Iris pigment epithelial cell (primary cell): Measurements from ENCODE around the gene RRP1B.

ENCODE experiments used
- DNase-seq: peaks from one replicate; pipeline ENCODE4 v3.0.0-alpha.2; 2011; ENCODE audit warnings: low read depth

Gene RRP1B

DNA sequence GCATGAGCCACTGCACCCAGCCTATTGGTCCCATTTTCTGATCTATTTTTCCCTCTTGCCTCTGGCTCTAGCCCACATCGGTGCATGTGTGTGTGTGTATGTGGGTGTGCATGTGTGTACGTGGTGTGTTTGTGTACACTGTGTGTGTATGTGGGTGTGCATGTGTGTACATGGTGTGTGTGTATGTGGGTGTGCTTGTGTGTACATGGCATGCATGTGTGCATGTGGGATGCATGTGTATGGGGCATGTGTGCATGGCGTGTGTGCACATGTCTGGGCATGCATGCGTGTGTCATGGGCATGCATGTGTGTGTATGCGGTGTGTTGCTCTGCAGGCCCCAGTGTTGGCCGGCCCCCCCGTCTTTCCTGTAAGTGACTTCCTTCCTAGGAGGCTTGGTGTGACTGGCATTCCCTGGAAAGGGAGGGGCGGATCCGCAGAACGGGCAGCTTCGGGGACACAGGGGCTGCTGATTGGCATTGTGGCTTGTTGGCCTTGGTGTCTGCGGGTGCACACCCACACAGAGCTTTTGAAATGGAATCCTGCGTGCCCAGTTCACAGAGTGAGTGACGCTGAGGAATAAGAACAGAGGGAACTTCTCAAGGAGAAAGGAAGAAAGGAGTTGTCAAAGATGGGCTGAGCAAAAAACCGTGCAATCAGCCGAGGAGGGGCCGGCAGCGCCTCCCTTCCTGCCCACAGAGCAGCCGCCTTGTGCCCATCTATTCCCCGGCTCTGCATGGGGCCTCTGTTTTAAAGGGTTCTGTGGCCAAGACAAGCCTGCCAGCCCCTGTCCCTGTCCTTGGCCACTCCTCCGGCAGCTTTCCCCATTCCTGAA lies 67.5 kb downstream of the RRP1B start:
- DNase-seq: no peak

DNA sequence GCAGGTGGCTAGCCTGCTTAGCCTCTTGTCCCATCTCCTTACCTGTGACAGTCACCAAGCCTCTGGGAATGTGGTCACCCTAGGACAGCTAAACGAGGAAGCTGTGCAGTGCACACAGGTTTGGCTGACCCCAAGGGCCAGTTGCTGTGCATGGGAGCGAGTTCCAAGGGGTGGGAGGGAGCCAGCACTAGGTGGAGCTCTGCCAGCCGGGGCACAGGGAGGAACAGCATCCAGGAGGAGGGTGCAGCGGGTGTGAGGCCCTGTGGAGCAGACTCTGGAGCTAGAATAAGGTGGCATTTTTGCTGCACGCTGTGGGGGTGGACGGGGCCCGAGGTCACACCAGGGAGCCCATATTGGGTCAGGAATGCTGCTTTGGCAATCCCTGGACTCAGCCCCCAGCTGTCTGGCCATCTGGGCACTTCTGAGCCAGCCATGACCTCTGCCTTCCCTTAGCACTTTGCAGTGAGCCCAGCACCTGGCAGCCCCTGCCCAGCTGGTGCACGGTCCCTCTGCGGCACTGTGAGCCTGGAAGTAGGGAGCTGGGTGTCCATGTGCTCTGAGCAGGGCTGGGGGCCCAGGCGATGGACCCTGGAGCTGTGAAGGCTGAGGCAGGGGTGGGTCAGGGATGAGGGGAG lies 68.3 kb downstream of the RRP1B start:
- DNase-seq: no peak

DNA sequence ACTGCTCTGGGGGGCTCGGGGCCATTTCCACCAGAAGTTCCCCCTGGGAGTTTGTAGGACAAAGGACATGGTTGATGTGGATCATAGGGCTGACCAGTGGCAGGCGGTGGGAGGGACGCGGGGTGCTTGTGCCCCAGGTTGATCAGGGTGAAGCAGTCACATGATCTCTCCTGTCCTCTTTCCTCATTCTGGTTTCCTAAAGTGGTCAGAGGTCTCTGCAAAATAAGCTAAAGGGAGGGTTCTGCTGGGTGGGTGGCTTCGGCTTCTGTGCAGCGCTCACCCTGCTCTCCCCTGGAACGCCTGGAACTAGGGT lies 68.8 kb downstream of the RRP1B start:
- DNase-seq: no peak

DNA sequence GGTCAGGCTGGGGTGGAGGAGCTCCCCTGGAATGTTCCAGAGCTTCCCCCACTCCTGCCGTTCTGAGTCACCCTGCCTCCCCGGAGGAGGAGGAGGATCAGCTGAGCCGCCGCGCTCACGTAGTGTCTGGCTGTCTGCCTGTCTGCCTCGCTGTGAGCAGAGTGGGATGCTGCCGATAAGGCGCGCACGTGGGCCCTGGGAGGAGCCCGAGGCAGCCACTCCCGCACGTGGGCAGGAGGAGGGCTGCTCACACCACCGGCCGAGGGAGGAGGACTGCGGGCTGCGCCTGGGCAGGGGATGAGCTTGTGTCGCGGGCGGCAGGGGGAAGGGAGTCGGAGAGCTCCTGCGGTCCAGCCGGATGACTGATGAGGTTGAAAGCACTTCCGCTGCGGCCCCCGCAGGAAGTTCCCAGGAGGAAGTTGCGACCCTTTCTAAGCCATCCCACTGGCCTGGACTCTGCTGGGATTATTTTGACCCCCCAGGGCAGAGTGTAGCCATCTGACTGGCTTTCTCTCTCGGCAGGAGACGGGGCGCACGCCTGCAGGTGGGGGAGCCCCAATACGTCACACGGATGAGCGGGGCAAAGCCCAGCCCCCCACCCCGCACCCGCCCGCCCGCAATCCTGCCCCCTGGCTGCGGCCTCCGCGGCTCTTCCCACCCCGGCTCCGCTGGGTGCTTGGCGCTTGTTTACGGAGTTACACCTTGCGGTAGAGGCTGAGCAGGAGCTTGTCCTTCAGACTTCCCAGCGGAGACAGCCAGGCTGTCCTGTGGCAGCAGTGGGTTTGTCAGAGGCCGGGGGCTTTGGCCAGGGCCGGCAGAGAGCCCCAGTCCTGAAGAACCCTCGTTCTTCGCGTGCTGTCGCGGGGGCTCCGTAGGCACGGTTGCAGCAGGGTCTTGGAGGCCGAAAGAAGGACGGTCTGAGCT lies 69.4 kb downstream of the RRP1B start:
- DNase-seq: peak; percentile 100

DNA sequence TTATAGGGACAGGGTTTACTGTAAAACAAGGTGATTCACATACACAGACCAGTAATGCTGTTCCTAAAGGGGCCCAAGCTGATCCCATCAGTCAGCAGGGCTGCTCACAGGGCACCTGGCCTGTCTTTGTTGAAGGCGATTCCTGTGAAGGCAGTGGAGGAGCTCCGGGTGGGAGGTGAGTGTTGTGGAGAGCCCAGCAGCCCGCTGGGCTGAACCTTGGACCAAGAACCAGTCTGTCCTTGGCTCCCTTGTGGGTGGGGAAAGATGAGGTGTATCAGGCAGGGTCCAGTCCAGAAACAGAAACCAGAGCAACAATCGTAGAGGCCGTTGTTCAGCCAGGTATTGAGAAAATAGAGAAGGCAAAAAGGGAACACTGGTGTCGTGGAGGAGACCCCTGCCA lies 72.1 kb downstream of the RRP1B start:
- DNase-seq: no peak

DNA sequence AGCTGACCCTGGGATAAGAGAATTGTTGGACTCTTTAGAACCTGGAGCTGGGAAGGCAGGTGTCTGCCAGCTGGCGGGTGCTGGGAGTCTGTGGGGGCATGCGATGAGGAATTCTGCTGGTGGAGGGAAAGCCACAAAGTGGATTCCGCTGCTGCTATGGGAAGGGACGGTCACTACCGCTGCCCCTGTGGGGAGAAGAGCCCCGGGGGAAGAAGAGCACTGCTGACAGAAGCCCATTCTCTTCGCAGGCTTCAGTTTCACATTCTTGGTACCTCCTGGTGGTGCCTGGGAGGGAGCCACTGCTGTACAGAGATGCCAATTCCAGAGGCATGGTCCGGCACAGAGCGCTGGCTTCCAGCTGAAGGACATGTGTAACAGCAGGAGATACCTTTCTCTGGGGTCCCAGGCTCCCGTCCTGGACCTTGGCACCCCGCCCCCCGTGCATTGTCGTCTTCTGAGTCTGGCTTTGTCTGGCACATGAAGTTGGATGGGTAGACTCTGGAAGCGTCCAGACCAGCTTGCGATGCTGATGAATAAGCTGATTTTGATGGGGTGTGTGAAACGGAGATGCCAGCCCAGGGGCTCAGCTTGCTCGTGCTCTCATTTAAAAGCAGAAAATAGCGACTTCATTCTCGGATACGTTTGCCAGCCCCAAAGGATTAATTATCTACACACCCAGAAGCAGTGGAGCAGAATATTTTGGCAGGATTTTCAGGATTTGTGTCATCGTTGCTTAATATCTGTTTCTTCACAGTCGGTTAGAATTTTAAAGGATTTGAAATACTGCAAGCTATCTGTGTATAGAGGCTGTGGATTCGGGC lies 72.7 kb downstream of the RRP1B start:
- no peak for DNase-seq

DNA sequence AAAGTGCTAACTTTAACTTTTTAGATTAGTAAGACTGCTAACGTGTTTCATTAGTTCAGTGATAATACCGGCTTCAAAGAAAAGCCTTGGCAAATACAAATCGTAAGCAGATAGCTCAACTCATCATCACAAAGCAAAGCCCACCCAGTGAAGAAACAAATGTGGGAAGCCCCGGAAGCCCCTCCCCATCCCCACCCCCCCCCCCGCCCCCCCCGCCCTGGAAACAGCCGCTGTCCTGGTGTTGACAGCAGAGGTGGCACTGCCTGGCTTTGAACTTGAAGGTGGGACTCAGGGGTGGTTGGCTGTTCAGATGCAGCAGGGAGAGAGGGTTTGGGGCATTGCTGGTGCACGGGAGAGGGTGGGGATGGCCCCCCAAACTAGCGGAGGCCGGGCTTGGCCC lies 73.7 kb downstream of the RRP1B start:
- no peak for DNase-seq

DNA sequence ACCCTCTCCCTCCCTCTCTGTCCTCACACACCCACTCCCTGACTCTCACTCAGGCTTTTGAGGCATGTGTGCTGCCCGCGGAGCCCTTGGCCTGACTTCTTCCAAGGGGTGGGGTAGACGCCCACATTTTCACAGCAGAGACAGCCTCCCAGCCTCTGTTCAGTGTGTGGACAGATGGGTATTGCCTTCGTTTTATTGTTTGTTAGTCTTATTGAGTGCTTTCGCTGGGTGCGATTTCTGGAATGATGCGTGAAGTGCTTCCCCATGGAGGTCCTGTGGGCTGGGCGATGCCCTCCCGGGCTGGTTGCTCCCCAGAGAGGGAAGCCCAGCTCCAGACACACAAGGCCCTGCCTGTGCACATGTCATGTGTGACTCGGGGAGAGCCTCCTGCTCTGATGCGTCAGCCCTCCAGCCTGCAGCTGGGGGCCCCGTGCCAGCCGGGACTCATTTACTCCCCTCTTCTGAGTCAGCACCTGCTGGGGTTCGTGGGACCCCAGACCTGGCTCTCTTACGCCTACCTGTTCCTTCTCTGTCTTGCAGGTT lies 74.2 kb downstream of the RRP1B start:
- peak; percentile 63 for DNase-seq

DNA sequence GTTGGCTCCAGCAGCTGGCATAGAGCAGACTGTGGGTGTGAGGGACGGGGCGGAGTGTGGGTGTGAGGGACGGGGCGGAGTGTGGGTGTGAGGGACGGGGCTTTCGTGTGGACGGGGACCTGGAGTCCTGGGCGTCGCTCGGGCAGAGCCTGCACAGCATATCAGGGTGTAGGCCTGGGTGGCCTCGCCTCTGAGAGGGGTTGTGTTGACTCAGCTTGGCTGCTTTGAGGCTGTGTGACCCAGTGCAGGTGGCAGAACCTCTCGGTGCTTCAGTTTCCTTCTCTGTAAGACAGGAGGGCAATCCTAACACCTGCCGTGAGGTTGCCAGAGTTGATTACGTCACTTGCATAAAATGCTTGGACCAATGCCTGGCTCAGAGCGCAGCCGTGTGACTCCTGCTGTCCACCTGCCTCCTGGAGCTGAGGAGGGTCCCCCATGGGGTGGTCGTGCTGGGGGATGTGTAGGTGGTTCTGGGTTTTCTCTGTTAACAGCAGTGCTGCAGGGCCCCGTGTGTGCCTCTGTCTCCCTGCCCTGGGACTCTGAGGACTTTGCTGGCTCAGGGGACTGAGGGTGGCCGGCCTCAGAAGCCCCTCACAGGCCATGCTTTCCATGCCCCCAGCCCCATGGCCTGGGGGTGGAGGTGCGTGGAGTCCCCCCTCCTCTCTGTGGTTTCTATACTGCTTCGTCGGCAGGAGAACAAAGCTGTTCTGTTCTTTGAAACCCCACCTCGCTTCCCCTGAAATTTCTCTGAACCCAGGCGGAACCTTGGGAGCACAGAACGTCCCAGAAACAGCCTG lies 75.0 kb downstream of the RRP1B start:
- no peak for DNase-seq

DNA sequence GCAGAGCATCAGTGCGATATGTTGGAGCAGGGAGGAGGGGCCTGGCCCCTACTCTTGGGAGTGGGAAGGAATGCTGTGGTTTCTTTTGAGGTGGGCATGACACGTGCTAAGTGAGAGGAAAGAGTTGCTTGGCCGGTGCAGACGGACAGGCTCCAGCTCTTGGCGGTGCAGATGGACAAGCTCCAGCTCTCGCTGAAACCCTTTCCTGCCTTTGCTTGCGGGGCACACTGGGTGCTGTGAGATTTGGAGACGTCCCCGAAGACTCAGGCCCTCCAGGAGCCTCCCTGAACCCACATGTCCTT lies 75.5 kb downstream of the RRP1B start:
- peak; percentile 59 for DNase-seq

DNA sequence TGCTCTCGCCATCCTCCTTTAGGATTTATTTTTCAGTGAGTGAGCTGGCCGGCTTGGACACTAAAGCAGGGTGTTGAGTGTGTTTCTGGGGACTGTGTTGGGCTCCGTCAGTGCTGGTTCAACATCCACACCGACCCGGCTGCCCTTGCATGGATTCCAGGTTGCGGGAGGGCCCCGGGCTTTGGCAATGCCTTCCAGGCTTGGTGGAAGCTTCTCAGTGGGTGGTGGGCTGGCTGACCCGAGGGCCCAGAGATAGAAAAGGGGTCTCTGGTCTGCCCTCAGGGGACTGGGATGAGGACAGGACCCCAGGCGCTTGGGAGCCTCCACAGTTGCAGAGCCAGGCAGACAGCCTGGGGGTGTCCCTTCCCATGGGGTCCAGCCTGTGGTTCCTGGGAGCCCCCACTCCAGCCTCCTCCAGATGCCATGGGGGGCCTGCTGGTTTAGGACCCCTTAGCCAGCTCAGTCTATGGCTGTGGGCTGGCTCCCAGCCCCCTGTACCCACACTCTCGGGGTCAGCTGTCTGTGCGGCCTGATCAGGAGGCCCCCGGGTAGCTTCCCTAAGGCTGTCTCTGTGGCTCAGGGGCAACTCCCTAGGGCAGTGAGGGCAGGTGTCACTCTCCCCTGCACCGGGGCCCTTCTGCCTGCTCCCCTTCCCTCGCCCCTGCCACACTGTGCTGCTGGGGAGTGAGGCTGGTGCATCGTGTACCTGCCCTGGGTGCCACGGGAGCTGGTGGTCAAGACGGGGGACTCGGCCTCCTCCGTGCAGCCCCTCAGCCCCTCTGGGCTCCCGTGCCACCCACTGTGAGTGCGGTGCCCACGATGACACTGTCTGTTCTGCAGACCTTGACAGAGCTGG lies 76.1 kb downstream of the RRP1B start:
- no peak for DNase-seq

DNA sequence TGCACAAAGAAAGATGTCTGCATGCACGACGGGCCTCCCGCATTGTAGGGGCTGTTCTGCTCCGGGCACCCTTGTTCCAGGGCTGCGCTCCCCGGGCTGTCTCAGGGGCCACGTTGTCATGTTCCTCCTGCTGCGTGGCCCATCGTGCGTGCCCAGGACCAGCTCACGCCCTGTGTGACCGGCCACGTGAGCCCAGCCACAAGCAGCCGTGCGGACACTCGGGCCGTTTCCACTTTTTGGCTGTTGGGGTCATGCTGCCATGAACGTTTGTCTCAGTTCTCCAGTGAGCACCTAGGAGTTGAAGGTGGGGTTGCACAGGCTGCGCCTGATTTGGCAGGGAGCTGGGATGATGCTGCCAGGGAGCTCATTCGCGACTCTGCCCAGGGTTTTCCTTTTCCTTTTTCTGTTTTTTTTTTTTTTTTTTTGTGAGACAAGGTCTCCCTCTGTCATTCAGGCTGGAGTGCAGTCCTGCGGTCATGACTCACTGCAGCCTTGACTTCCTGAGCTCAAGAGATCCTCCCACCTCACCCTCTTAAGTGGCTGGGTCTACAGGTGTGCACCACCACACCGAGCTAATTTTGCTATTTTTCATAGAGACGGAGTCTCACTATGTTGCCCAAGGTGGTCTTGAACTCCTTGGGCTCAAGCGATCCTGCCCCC lies 77.0 kb downstream of the RRP1B start:
- peak; percentile 31 for DNase-seq

DNA sequence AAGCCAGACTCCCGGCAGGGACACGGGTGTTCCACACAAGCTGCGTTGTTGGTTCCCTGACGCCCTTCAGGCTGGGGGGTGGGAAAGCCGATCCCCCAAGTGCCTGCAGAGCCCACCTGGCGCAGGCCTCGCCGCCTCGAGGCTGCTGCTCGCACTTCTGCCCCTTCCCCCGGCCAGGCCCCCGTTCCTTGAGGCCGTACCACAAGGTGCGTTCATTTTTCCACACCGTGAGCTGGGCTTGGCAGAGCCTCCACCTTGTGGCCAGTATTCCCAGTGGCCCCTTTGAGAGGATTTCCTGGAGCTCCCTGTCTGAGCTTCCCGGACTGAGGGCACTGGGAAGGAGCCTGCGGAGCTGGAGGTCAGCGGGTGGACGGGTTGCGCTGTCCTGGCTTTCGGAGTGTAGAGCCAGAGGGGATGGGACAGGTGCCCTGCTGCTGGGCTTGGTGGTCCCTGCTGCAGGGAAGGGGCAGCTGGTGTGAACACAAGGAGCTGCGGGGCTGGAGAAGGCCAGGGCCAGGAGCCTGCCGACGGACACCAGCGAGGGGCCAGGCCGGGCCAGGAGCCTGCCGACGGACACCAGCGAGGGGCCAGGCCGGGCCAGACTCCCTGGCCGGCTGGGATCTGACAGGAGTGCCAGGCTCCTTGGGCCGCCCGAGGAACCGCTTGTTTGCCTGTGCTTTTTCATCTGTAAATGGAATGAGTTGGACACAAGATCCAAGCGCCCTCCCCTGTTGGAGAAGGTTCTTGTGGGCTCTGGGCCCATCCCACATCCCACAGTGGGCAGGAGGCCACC lies 78.0 kb downstream of the RRP1B start:
- no peak for DNase-seq

DNA sequence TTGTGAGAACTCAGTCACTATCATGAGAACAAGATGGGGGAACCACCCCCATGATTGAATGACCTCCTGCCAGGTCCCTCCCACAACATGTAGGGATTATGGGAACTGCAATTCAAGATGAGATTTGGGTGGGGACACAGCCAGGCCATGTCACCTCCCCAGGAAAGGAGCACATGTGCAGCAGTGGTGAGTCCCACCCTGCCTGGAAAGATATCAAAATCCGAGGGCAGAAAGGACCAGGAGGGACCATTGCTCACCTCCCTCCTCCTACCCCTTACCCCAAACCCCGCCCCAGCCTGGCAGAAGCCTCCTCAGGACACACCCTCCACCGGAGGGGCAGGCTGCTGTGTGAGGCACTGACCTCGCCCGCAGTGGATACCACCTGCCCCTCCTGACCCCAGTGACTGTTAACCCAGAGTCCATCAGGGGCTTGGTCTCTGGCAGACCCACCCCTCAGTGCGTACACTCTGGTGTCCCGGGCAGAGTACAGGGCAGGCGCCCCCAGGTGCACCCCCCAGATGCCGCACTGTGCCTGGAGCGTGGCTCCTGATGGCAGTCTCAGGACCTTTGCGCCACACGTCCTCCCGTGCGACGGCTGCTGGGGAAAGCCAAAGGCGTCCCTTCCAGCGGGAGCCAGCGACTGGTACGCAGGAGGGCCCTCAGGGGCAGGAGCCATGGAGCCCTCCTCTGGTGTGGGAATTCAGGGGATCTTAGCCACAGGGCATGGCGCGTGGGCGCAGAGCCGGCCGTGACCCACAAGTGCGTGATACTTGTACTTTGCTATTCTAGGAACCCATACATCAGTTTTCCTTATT lies 80.5 kb downstream of the RRP1B start:
- no peak for DNase-seq

DNA sequence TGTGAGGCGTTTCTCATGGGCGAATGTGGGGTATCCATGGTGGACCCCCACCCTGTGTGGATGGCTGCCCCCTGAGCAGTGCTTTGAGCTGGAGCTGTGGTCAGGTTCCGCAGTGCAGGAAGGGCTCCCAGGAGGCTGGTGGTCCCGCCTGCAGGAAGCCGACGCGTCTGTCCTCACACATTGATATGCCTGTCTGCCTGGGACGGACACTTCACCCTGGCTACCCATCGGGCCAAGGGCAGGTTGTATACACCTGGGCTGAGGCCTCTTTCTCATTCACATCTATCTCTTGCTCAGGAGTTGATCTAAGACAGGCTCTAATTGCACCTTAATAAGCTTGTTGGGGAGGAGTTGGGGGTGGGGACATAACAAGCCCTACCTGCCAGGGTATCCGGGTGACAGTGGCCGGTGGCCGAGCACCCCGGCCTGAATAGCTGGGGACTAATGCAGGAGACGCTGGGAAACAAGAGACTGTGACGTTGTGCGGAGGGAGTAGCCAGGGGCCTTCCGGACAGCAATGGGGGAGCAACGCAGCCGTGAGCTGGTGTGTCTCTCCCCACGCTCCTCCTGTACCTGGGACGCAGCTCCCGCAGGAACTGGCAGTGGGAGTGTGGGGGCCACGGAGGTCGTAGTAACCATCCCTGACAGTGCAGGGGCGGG lies 81.3 kb downstream of the RRP1B start:
- DNase-seq: peak; percentile 50

DNA sequence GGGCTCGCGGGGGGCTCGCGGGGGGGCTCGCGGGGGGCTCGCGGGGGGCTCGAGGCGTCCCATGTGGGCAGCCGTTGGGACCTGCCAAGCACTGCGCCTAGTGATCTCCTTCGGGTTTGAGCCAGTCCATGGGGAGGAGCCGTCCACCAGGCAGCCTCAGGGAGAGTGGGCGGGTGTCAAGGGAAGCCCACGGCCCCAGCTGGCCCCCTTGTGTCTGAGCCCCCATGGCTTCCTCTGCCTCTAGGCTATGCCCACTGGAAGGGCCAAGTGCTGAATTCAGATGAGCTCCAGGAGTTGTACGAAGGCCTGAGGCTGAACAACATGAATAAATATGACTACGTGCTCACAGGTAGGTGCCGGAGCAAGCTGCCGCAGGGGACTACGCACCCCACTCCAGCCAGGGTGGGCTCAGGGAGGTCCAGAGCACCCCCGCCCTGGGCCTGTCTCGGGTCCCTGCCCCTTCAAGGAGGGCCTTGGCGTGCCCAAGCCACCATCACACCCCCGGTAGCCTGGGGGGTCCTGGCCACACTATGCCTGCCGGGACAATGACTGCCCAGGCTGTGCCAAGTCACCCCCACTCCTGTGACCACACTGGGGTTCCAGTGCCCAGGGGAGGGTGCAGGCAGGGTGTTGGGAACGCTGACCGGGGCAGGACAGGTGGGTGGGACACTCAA lies 82.2 kb downstream of the RRP1B start:
- DNase-seq: no peak

DNA sequence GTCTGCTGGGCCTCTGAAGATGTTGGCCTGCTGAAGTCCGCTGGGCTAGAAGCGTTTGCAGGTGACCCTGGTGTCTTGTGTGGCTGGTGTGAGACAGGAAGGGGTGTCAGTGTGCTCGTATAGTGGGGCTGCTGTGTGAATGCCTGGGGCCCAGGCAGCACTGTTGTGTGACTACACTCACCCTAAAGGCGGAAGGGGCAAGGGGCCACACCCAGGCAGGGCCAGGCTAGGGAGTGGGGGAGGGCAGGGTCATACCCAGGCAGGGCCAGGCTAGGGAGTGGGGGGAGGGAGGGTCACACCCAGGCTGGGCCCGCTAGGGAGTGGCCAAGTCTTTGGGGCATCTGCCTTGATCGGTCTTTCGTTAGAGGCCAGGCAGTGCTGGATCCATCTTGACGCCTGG lies 84.6 kb downstream of the RRP1B start:
- DNase-seq: no peak
